K562 (cell line): ENCODE data around the gene IL1B. TPM values are rescaled to one million over a fixed set of nuclear protein-coding genes. Genes with fewer than 3 reads are reported as not detected.
A peak's percentile ranks its signal among the peaks of the same experiment; 100 is the strongest.

Source experiments
- ADNP ChIP-seq: fragments of 200-800 bp; sonication (Bioruptor generic); IDR thresholded peaks from 2 replicates; pipeline ENCODE4 v1.6.1; 2016; ENCODE audit warnings: missing genetic modification characterization, missing compliant biosample characterization
- BRF1 ChIP-seq: IDR thresholded peaks from 3 replicates; pipeline ENCODE4 v1.6.1; 2011; ENCODE audit warnings: borderline replicate concordance, mild to moderate bottlenecking; ENCODE audit not compliant: insufficient read length; ENCODE audit errors: extremely low read depth
- CEBPB ChIP-seq: fragments of 450-650 bp; IDR thresholded peaks from 2 replicates; pipeline ENCODE4 v1.6.1; 2016; ENCODE audit warnings: missing genetic modification characterization, missing compliant biosample characterization
- CREM ChIP-seq: IDR thresholded peaks from 2 replicates; pipeline ENCODE4 v1.6.1; 2014; ENCODE audit warnings: antibody characterized with exemption, low read depth
- JUND ChIP-seq, 2 experiments: IDR thresholded peaks; 2 replicates in 1 of 2; 3 replicates in 1 of 2; pipeline ENCODE4 v1.6.1; 2011; ENCODE audit warnings: borderline replicate concordance in 2 of 2, low read depth in 2 of 2, low read length in 2 of 2, improper control_type of control experiment in 1 of 2, missing biosample characterization in 1 of 2, missing genetic modification characterization in 1 of 2, missing genetic modification reagents in 1 of 2
- MAFK ChIP-seq: IDR thresholded peaks from 2 replicates; pipeline ENCODE4 v1.6.1; 2011; ENCODE audit warnings: low read length, improper control_type of control experiment
- NR2C2 ChIP-seq, 2 experiments: fragments of 200-800 bp in 1 of 2; sonication (Bioruptor generic) in 1 of 2; sonication (generic) in 1 of 2; formaldehyde crosslinking in 1 of 2; IDR thresholded peaks; 2 replicates each; pipeline versions ENCODE4 v1.6.1 to v1.8.0; 2016 to 2022; ENCODE audit warnings: mild to moderate bottlenecking in 1 of 2, missing compliant biosample characterization in 1 of 2, missing genetic modification characterization in 1 of 2, missing genetic modification reagents in 1 of 2
- RCOR1 ChIP-seq, 2 experiments: IDR thresholded peaks; 2 replicates each; pipeline ENCODE4 v1.6.1; 2012; ENCODE audit warnings: low read depth in 2 of 2, low read length in 2 of 2, borderline replicate concordance in 1 of 2, improper control_type of control experiment in 1 of 2
- SOX6 ChIP-seq: fragments of 450-650 bp; IDR thresholded peaks from 2 replicates; pipeline ENCODE4 v1.6.1; 2014; ENCODE audit warnings: mild to moderate bottlenecking
- ZNF766 ChIP-seq: fragments of 200-800 bp; sonication (Bioruptor generic); conservative IDR thresholded peaks from 2 replicates; pipeline ENCODE4 v1.6.1; 2016; ENCODE audit warnings: missing genetic modification characterization, missing compliant biosample characterization
- polyA plus RNA-seq, 8 experiments: library from polyadenylated mRNA; depleted of rRNA in 4 of 8; stranded (reverse) in 5 of 8; unstranded in 3 of 8; fragments of >200 nt; fragmentation: Nextera tagmentation in 2 of 8; fragmentation: Illumina TruSeq in 1 of 8; extraction: Ambion mirVana in 2 of 8; extraction: Trizol in 1 of 8; gene quantifications; 2 replicates each; pipeline versions ENCODE4 v1.2.1 to v1.2.3, GENCODE V29; 2011 to 2014; ENCODE audit warnings: inconsistent platforms in 1 of 8, missing spikeins in 1 of 8
- total RNA-seq, 7 experiments: library from RNA; depleted of rRNA in 6 of 7; stranded (reverse); fragments of >200 nt in 6 of 7; fragmentation: Illumina TruSeq in 2 of 7; extraction: Trizol in 2 of 7; gene quantifications; 2 replicates each; pipeline versions ENCODE4 v1.2.1 to v1.2.3, GENCODE V29; 2011 to 2021; ENCODE audit warnings: low replicate concordance in 1 of 7
- TF ChIP-seq, protein P1 (sequence below): fragments of 450-650 bp; IDR thresholded peaks from 2 replicates; pipeline ENCODE4 v1.6.1; 2016; ENCODE audit warnings: mild to moderate bottlenecking, moderate library complexity
- TF ChIP-seq, protein P2 (sequence below): sonication (generic); formaldehyde crosslinking; IDR thresholded peaks from 2 replicates; pipeline ENCODE4 v1.9.0; 2022; ENCODE audit warnings: mild to moderate bottlenecking, missing genetic modification reagents
- TF ChIP-seq, protein P3 (sequence below): fragments of 250-450 bp; sonication (Bioruptor Pico); IDR thresholded peaks from 2 replicates; pipeline ENCODE4 v1.9.0; 2021; ENCODE audit warnings: mild to moderate bottlenecking

Gene IL1B
- total and polyA plus RNA-seq, 9 of the 15 experiments (the other 6 are each of a cell fraction or from before 2014, with no cell fraction given) = 0.29 TPM; not detected in 8

DNA sequence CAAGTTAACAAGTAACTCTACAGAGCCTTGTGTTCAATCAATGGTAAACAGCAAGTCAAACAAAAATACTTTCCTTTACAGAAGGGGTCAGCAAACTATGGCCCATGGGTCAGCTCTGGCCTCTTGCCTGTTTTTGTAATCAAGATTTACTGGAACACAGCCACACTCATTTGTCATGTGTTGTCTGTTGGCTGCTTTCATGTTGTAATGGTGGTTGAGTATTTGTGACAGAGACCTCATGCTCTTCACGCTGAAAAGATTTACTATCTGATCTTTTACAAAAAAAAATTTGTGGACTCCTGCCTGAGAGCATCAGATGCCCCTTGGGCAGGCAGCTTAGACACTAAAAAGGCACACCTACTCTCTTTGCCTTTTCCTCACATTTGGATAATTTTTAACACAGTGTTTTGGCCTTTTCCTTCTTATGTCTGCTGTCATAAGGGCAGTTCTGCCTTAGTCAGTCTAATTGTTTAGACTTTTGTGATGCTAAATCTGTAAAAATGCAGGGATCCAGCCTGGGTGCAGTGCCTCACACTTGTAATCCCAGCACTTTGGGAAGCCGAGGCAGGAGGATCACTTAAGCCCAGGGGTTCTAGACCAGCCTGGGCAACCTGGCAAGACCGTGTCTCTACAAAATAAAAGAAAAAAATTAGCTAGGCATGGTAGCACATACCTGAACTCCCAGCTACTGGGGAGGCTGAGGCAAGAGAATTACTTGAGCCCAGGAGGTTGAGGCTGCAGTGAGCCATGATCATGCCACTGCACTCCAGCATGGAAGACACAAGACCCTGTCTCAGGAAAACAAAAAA, 18.3 kb downstream of the IL1B start (continued):
- TF ChIP-seq, protein P1, sequence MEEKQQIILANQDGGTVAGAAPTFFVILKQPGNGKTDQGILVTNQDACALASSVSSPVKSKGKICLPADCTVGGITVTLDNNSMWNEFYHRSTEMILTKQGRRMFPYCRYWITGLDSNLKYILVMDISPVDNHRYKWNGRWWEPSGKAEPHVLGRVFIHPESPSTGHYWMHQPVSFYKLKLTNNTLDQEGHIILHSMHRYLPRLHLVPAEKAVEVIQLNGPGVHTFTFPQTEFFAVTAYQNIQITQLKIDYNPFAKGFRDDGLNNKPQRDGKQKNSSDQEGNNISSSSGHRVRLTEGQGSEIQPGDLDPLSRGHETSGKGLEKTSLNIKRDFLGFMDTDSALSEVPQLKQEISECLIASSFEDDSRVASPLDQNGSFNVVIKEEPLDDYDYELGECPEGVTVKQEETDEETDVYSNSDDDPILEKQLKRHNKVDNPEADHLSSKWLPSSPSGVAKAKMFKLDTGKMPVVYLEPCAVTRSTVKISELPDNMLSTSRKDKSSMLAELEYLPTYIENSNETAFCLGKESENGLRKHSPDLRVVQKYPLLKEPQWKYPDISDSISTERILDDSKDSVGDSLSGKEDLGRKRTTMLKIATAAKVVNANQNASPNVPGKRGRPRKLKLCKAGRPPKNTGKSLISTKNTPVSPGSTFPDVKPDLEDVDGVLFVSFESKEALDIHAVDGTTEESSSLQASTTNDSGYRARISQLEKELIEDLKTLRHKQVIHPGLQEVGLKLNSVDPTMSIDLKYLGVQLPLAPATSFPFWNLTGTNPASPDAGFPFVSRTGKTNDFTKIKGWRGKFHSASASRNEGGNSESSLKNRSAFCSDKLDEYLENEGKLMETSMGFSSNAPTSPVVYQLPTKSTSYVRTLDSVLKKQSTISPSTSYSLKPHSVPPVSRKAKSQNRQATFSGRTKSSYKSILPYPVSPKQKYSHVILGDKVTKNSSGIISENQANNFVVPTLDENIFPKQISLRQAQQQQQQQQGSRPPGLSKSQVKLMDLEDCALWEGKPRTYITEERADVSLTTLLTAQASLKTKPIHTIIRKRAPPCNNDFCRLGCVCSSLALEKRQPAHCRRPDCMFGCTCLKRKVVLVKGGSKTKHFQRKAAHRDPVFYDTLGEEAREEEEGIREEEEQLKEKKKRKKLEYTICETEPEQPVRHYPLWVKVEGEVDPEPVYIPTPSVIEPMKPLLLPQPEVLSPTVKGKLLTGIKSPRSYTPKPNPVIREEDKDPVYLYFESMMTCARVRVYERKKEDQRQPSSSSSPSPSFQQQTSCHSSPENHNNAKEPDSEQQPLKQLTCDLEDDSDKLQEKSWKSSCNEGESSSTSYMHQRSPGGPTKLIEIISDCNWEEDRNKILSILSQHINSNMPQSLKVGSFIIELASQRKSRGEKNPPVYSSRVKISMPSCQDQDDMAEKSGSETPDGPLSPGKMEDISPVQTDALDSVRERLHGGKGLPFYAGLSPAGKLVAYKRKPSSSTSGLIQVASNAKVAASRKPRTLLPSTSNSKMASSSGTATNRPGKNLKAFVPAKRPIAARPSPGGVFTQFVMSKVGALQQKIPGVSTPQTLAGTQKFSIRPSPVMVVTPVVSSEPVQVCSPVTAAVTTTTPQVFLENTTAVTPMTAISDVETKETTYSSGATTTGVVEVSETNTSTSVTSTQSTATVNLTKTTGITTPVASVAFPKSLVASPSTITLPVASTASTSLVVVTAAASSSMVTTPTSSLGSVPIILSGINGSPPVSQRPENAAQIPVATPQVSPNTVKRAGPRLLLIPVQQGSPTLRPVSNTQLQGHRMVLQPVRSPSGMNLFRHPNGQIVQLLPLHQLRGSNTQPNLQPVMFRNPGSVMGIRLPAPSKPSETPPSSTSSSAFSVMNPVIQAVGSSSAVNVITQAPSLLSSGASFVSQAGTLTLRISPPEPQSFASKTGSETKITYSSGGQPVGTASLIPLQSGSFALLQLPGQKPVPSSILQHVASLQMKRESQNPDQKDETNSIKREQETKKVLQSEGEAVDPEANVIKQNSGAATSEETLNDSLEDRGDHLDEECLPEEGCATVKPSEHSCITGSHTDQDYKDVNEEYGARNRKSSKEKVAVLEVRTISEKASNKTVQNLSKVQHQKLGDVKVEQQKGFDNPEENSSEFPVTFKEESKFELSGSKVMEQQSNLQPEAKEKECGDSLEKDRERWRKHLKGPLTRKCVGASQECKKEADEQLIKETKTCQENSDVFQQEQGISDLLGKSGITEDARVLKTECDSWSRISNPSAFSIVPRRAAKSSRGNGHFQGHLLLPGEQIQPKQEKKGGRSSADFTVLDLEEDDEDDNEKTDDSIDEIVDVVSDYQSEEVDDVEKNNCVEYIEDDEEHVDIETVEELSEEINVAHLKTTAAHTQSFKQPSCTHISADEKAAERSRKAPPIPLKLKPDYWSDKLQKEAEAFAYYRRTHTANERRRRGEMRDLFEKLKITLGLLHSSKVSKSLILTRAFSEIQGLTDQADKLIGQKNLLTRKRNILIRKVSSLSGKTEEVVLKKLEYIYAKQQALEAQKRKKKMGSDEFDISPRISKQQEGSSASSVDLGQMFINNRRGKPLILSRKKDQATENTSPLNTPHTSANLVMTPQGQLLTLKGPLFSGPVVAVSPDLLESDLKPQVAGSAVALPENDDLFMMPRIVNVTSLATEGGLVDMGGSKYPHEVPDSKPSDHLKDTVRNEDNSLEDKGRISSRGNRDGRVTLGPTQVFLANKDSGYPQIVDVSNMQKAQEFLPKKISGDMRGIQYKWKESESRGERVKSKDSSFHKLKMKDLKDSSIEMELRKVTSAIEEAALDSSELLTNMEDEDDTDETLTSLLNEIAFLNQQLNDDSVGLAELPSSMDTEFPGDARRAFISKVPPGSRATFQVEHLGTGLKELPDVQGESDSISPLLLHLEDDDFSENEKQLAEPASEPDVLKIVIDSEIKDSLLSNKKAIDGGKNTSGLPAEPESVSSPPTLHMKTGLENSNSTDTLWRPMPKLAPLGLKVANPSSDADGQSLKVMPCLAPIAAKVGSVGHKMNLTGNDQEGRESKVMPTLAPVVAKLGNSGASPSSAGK = peak; percentile 35; the same call in 1 of the 2 replicates
- TF ChIP-seq JUND (IDR thresholded peaks at IDR 0.05; ENCODE audit: borderline replicate concordance, low read depth, low read length) = 0 out of 2 replicates have a peak, but pooled peaks have one; percentile 16
- no peak; the same call in 2 of the 3 replicates for TF ChIP-seq JUND (tag; IDR thresholded peaks at IDR 0.05; ENCODE audit: borderline replicate concordance, low read depth, low read length)
- TF ChIP-seq SOX6 = peak; percentile 18; the same call in 1 of the 2 replicates
- TF ChIP-seq, protein P2, sequence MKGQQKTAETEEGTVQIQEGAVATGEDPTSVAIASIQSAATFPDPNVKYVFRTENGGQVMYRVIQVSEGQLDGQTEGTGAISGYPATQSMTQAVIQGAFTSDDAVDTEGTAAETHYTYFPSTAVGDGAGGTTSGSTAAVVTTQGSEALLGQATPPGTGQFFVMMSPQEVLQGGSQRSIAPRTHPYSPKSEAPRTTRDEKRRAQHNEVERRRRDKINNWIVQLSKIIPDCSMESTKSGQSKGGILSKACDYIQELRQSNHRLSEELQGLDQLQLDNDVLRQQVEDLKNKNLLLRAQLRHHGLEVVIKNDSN (CRISPR knock-in tag) = no peak
- 0 out of 2 replicates have a peak, but pooled peaks have one; percentile 26 for TF ChIP-seq ADNP (tag)
- no peak for TF ChIP-seq NR2C2 (CRISPR knock-in tag; IDR thresholded peaks at IDR 0.05)
- TF ChIP-seq NR2C2 (tag; IDR thresholded peaks at IDR 0.05) = peak; percentile 30; the same call in 1 of the 2 replicates
- TF ChIP-seq CREM = 0 out of 2 replicates have a peak, but pooled peaks have one; percentile 14
- TF ChIP-seq, protein P3, sequence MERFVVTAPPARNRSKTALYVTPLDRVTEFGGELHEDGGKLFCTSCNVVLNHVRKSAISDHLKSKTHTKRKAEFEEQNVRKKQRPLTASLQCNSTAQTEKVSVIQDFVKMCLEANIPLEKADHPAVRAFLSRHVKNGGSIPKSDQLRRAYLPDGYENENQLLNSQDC = no peak
- TF ChIP-seq RCOR1 (IDR thresholded peaks at IDR 0.05; ENCODE audit: borderline replicate concordance in 1 of 2, low read depth in 2 of 2, low read length in 2 of 2) = peak in 1 of 2 experiments; percentile 37; a peak in 1 of 4 replicates
- peak; percentile 42; the same call in 1 of the 2 replicates for TF ChIP-seq CEBPB (tag)
- peak; percentile 67; the same call in 1 of the 2 replicates for TF ChIP-seq ZNF766 (CRISPR knock-in tag)
- TF ChIP-seq MAFK = no peak
- TF ChIP-seq BRF1 = no peak
